Measurements from ENCODE around the gene WASHC2A.
"Not testable (repeated sequence)": the region's sequence is repeated elsewhere in the genome, so short reads cannot be mapped to it uniquely, and the experiment has no call there.

Gene WASHC2A

GRCh38 chr10:50033481-50033880, 34.3 kb upstream of the WASHC2A start:
- TF ChIP-seq POLR2A (IDR thresholded peaks at IDR 0.05; ENCODE audit: extremely low read depth, insufficient read length): no peak
- no peak for TF ChIP-seq CTCF (IDR thresholded peaks at IDR 0.05; ENCODE audit: low read depth, low read length)
- H3K4me3 ChIP-seq (ENCODE audit: low read depth, low read length): no peak overlapping the region
- DNase-seq (ENCODE audit: low read depth): no peak

DNA sequence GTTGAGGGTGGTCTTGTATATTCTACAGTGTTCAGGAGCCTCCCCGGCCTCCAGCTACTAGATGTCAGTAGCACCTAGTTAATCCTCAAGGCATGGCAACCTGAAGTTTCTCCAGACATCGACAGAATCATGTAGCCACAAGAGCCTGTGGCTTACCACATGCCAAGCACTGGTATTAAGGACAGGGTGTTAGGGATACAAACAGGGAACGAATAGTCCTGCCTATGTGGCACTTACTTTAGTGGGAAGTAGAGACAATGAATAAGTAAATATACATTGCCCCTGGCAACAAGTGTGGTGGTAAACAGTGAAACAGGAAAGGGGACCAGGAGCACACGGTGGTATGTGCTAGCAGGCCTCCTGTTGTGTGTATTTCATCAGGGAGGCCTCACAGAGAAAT, 32.4 kb upstream of the WASHC2A start:
- not testable (repeated sequence) for H3K4me3 ChIP-seq (ENCODE audit: low read depth, low read length); DNase-seq (ENCODE audit: low read depth)

DNA sequence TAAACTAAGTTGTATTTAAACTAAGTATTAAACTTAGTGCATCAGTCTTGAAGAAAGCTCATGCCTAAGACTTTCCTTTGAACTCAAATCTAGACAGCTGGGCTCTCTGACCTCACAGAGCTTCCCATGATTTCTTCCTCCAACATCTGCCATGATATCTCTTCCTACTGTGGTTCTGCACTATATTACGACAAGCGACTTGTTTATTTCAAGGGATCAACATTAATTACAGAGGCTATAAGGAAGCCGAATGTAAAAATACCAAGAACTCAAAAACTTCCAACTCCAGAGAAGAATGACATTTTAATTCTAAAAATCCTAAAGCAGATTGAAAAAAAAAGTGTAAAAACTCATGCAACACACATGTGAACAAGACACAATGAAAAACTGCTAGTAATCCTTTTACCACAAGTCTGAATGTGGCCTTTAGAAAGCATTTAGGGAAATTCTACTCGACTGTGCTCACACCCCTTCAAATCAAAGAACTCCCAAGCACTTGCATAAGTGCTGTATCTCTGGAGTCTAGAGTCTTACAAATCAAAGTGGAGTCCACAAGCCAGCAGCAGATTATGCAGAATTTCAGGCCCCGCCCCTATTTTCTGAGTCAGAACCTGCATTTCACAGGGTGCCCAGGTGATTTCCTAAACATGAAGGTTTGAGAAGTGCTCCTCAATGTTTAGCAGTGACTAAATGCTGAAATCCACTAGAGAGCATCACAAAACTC, 22.7 kb upstream of the WASHC2A start:
- no peak overlapping the region for H3K4me3 ChIP-seq (ENCODE audit: low read depth, low read length)
- TF ChIP-seq CTCF (IDR thresholded peaks at IDR 0.05; ENCODE audit: low read depth, low read length): no peak
- no peak for DNase-seq (ENCODE audit: low read depth)

DNA sequence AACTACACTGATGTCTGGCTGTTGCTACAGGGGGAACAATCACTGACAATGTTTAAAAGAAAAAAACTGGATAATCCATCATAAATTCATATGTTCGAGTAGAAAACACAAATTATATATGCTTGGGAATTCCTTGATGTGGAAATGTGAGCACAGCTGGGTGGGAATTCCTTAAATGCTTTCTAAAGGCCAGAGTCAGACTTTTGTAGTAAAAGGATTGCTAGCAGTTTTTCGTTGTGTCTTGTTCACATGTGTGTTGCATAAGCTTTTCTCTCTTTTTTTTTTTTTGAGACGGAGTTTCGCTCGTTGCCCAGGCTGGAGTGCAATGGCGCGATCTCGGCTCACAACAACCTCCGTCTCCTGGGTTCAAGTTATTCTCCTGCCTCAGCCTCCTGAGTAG, 21.3 kb upstream of the WASHC2A start:
- H3K4me3 ChIP-seq (ENCODE audit: low read depth, low read length); DNase-seq (ENCODE audit: low read depth): not testable (repeated sequence)

DNA sequence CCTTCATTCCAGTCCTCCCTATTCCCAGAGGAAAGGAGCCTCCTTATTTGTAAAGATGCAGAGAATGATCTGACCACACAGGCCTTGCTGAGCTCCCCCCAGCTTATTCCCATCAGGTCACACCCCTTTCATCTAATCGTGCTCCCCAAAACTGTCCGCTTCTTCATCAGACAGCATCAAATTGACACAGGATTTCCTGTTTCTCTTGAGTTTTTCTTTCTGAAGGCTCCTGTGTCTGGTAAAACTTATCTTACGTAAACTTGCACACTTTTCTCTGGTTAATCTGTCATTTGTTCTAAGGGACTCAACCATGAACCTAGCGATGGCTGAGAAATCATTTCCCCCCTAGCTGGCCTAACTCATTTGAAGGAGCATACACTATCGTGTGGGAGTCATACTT, 20.2 kb upstream of the WASHC2A start:
- H3K4me3 ChIP-seq (ENCODE audit: low read depth, low read length); DNase-seq (ENCODE audit: low read depth): not testable (repeated sequence)

DNA sequence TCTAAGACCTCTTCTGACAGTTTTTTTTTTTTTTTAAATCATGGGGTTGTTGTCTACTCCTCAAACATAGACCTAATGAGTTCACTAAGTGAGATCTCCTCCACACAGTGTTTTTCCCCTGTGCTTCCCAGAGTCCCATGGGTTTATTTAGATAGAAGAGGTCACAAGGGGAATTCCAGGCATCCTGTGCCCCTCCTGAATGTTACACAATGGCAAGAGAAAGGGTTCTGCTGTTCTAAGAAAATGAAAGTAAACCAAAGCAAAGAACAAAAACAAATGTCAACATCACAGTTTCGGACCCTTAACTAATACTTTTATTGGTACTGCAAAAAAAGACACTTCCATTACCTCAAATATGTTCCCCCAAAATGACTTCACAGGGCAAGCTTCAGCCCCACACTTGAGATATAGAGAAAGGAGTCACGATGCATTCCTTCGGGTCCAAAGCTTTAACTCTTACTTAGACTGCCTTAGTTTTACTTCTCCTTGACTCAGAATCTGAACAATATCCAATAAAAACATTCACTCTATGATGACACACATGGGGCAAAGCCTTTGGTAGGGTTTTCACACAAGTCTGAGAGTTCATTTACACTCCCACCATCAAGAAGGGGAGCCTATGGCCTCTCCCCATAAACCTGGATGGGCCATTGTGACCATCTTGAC, 15.6 kb upstream of the WASHC2A start:
- H3K4me3 ChIP-seq (ENCODE audit: low read depth, low read length); DNase-seq (ENCODE audit: low read depth): not testable (repeated sequence)

- H3K4me3 ChIP-seq (ENCODE audit: low read depth, low read length); DNase-seq (ENCODE audit: low read depth): not testable (repeated sequence)
Observed at GRCh38 chr10:50052778-50053376, 14.9 kb upstream of the WASHC2A start.

GRCh38 chr10:50055494-50056292, 12.1 kb upstream of the WASHC2A start:
- H3K4me3 ChIP-seq (ENCODE audit: low read depth, low read length); DNase-seq (ENCODE audit: low read depth): not testable (repeated sequence)

- H3K4me3 ChIP-seq (ENCODE audit: low read depth, low read length); DNase-seq (ENCODE audit: low read depth): not testable (repeated sequence)
Observed at GRCh38 chr10:50056654-50057053, 11.1 kb upstream of the WASHC2A start.

DNA sequence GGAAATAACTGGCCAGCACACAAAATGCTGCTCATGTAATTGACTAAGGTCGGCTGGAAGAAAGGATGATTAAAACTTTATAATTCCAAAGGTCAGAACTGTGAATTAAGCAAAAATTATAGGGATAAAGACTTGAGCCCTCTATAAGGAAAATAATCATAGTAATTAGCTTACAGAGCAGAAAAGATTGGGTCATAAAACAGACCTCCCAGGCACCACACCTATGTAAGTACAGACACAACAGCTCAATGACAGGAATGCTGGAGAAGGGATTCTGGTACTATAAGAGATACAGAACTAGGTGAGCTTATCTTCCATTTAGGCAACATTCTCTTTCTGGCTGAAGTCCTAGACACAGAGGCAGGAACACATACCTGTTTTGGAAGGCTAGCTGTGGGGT, 9.0 kb upstream of the WASHC2A start:
- not testable (repeated sequence) for DNase-seq (ENCODE audit: low read depth); H3K4me3 ChIP-seq (ENCODE audit: low read depth, low read length)

- not testable (repeated sequence) for H3K4me3 ChIP-seq (ENCODE audit: low read depth, low read length); DNase-seq (ENCODE audit: low read depth)
Observed at GRCh38 chr10:50059946-50060345, 7.8 kb upstream of the WASHC2A start.

GRCh38 chr10:50061548-50061947, 6.2 kb upstream of the WASHC2A start:
- not testable (repeated sequence) for H3K4me3 ChIP-seq (ENCODE audit: low read depth, low read length); DNase-seq (ENCODE audit: low read depth)
